ELR (cell line): ENCODE data around the gene CAST.

Experiments used
- DNase-seq: peaks from one replicate; pipeline ENCODE4 v3.0.0-alpha.2; 2015; ENCODE audit warnings: low read depth

Gene CAST

DNA sequence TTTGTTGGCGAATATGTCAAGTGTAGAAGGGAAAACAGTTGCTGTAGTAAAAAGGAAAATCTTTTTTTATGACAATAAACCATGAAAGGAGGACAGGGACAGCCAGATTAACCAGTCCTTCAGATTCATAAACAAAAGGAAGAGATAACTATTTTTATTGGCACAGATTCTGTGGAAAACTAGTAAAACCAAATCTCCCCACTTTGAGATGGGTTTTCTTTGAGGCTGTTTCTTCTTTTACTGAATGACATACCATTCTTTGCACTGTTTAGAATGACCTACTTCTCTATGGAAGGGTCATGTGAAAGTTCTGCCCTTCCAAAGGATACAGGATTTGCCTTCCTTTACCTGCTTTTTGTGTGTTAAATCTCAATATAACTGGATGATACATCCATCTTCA is 13.7 kb downstream of the CAST start:
- DNase-seq = no peak

DNA sequence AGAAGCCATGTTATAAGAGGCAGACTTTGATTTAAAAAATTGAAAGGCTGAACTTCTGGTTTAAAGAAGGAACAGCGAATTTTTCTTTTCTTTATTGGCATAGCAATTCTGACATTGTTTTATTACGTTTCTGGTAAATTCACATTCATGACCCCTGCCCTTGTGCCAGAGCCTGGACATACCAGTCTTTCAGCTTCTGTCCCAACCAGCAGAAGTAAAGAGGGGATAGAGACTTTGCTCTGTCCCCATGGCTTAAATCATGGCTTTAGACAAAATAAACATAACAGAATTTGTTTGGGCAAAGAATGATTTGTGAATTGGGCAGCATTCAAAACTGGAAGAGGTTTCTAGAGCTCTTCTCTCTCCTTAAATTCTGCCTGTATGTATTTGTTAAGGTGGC is 15.3 kb downstream of the CAST start:
- DNase-seq = no peak

DNA sequence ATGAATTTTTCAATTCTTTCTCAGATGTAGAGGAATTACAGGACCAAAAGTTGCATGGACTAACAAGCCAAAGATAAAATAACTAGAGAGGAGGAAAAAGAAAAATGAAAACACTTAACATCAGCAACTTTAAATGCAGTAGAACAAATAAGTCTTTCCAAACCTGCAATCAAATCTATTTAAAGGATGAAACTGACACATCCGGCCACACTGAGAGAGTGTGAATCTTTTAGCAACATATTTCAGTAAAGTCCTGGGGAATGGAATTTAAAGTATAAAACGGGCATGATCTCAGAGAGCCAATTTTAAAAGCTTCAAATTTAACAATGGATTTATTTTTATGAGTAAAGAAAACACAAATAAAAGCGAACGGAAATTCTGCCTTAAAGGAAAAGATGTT is 17.1 kb downstream of the CAST start:
- DNase-seq = no peak

DNA sequence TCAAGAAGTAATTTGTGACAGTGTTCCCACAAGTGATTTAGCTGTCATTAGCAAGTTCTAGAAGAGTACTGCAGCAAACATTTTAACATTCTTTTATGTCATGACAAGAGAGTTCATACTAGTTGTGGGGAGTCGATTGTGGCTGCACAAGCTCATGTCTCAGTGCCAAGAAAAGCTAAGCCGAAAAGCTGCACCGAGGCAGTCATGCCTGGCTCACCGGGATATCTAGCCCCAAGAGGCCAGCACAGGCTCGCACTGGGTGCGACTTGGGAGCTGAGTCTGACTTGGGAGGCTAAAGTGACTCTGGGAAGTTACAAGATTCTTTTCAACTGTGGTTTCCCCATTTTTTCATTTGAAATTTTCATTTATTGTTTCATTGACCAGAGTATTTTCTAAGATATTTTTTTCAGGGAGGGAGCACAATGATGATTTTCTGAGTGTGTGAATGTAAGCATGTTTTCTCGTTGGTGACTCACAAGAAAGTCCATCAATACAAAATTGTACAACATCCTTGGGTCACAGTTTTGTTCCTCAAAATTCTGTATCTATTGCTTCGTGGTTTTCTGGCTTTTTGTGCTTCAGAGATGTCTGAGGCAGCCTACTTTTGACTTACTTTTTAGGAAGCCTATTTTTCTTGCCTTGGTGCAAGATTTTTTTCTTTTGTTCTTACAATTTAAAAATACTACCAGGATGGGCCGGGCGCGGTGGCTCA is 18.7 kb downstream of the CAST start:
- no peak for DNase-seq

DNA sequence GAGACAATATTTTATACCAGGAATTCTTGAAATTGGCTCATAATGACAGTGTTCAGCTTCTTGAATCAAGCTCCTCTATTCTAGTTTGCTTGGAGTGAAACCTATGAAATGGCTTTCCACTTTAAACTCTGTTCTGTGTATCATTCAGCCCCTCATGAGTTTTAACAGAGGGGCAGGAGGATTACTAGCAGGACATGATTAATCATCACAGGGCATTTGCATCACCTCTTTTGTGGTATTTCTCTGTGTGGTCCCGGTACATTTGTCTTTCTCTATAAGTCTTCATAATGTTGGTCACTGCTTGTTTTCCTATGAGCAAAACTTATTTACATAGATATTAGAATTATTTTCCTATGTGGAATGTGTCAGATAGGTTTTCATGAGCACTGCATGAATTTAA is 21.2 kb downstream of the CAST start:
- peak; percentile 52 for DNase-seq

DNA sequence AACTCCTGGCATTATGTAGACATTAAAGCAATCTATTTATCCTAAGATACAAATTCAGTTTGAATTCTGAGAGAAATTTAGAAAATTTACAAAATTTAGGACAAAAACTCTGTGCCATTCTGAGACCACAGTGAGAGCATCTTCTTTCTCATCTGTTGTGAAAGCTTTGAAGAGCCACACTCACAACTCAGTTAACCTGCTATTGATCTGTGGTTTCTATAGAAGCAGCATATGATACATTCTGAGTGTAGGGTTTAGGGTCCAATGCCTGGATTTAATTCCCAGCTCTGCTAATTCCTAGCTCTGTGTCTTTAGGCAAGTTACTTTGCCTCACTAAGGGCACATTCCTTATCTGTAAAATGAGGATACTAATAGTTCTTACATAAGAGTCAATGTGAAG is 21.6 kb downstream of the CAST start:
- no peak for DNase-seq

DNA sequence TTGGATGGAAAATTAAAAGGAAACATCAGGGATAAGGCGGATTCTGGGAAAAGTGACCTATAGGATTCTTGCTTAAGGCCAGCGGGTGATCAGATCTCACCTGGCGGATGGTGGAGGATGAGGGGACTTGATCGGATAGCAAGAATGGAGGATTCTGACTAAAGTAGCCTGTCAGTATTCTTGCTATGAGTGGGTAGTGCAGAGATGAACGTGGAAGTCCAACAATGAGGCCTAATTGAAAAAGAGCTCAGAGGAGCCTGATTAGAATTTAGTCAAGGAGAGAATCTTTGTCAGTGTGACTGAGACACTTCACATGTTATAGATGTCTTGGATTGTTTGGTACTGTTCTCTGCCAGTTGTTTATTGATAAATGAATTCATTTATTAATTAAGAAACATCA is 24.9 kb downstream of the CAST start:
- no peak for DNase-seq

DNA sequence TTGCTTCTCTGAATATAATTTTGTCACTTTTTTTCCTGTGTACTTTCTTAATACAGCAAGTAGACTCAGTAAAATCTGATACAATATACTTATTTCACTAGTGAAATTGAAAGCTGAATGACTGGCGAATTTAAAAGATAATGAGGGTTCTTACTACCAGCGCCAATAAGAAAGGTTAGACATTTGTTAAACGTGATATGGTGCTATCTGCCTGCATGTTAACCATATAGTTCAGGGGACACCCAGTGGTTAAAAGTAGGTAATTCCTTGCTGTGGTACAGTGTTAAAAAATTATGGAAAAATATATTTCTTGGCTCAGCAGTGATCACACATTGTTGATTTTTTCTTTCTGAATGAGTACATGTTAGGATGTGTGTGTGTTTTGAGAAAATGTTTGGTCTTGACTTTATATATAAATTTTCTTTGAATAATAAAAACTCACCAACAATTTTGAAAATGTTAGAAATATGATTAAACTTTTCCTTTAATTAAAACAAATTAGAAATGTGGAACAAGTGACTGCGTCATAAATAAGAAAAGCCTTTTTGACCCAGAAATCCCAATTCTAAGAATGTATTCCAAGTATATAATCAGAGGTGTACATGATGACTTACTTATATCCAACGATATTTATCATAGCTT is 25.8 kb downstream of the CAST start:
- peak; percentile 79 for DNase-seq

DNA sequence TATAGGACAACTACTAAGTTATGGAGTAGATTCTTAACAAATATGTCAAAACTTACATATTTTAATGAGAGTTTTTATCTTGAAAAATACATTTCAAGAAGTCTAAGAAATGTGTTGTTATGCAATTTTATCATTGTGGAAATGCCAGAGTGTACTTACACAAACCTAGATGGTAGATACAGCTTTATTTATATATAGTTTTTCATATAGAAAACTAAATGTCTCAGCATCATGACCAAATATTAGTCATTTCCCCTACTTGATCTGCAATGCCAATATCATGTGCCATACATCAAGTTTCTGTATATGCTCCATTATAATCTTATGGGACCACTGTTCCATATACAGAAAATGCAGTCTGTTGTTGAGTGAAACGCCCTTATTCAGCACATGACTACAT is 28.7 kb downstream of the CAST start:
- peak; percentile 56 for DNase-seq

DNA sequence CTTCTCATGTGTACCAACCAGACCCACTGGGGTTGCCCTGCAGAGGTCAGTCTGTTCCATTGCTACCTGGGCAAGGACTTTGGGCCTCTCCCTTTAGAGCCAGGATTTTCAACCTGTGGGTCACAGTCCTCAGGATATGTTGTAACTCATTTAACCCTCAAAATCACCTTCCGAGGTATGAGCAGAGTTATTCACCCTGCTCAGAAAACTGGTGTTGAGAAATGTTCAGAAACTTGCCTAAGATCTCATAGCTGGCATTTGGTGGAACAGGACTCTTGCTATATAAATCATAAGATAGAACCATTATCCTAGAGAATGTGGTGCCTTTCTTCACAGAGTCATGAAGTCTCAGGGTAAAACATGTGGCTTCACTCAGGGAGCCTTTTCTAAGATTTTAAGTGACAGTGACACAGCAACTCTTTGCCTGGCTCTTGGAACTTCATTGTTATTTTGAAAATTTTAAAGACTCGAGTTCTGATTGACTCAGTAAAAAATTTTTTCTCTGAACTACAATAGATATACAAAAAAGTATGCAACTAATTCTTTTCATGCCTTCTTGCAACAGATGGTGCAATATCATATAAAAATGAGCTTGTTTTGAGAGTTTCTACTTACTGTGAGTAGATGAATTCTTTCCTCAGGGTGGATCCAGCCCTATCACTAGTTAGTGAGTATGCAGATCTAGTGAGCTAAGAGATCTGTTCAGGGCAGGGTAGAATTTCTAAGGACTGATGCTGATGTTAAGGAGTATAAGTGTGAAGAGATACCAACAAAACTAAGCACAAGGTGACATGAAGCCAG is 29.5 kb downstream of the CAST start:
- DNase-seq = no peak

DNA sequence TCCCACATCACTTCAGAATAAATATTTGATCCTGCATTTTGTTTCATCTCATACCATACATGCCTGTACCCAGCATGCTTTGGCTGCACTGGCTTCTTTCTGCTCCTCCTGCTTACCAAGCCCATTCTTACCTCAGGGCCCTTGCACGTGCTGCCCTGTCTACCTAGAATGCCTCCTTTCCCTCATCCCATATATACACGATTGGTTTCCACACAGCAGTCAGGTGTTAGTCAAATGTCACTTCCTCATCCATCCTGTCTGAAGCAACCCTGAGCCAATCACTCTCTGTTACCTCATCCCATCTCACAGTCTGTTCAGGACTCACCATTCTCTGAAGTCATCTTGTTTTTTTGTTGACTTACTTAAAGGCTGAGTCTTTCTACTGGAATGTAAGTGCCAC is 30.3 kb downstream of the CAST start:
- DNase-seq = peak; percentile 65

DNA sequence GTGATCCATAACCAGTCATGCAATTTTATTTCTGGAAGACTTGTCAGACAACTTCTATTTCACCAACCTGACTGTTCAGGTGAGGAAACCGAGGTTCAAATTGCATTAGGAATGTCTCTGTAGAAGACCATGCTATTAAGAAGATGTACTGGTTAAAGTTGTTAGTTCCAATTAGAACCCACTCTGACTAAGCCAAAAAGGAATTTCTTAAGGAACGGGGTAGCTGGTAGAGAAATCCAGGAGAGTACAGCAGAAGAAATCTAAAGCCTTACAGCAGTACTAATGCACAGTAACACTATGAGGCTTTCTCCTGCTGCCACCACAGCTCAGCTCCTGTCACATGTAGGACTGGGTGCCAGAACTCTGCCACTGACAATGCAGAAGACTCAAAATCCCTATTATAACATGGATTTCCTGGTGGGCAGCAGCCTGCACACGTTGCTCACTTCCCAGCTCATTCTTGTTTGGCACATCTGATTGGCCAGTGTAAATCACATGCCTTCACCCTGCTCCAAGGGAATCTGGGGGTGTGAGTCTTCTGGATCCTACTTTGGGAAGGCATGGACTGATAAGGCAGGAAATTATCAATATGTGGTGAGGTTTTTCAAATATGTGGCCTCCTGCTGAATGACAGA is 37.1 kb downstream of the CAST start:
- peak; percentile 58 for DNase-seq

DNA sequence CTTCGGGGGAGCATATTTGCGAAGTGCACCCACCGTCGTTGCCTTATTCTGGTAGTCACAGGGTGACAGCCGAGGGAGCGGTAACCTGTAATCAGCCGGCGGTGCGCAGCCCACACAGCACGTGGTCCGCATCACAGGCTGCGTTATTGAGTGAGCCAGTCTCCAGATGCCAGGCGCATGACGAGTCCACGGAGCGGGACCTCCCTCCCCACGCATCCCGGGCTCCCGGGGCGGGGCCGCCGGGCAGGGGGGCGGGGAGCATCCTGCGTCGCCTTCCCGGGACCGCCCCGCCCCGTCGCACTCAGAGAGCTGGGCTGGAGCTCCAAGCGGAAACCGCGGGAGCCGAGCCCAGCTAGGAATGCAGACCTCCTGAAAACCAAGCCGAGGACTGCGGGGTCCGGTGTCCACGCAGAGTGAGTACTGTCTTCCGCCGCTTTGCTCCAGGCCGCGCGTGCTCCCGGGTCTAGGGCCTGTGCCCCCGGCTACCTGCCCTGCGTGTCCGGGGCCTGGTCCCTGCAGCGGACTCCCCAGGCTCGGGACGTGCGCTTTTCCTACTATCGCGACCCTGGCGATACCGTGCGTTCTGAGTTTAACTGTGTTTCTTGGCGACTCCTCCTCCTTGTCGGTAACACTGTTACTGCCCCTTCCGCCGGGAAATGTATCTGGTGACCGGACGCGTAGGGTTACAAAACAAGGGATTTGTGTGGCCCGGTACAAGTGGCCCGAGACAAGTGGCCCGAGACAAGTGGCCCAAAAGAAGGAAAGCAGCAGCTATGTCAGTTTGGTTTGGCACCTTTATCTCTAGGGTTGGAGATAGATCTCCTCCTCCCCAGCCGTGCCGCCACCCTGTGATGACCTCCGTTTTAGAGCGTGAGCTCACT is 40.6 kb downstream of the CAST start:
- DNase-seq = peak; percentile 99

DNA sequence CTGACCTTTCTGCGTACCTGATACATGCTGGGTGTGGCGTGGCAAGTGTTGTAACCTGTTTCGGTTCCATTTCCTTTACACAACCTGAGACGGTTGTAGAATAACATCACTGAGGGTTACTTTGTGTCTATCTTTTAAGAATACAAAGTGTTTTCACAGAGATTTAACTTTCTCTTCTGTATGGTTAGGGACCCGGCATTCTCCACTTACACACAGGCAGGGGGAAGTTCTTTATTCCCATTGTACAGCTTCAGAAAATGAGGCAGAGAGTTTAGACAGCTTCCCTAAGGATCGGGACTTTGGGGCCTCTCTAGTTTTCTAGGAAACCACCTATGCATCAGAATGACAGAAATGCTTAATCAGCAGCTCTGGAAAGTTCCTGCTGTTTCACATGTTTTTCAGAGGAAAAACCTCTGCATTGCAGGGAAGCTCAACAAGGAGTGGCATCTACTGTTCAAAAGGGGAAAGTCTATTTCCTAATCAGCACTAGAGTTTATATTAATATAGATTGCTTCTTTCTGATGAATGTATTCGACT is 41.3 kb downstream of the CAST start:
- peak; percentile 41 for DNase-seq

DNA sequence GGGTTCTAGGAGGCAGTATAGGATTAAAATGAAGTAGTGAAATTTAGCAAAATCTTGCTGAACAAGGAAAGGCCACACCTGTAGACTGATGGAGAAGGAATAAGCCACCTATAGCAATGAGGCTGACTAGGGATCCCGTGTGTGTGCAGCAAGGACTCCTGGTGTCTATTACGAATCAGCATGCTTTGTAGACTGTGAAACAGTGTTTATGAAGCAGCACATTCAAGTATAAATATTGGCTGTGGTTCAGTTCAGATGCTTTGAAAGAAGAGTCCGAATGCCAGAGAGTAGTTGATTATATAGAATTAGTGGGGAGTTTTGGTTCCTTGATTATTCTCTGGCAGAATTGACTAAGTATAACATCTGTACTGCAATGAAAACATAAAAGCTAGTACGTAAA is 41.8 kb downstream of the CAST start:
- peak; percentile 20 for DNase-seq

DNA sequence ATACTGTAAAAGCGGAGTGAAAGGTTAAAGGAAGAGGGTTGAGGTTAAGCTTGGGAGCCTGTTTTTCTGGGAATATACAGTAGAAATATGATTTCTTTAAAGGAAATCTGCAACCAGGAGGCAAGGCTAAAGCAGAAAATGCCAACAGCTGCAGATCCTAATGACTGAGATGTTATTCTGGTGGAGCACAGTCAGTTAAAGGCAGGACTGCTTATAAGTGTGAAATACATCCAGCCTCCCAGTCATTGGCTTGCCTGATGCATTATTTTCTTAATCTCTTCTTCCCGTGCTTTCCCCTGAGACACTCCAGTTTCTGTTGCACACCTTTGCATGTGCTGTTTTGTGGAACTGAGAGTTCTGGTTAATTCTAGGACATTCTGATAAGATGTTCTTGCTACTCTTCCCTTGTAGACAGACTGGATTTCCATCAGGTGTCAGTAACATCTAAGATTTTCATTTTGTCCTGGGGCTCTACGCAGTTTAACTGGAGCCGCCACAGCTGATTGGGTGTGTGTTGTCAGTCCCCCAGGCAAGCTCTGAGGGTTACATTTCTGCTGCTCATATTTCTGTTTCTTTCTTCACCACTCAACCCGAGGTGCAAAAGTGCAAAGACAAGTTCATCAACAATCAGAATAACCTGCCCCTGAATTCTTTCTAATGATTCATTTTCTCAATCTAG is 44.4 kb downstream of the CAST start:
- DNase-seq = no peak

DNA sequence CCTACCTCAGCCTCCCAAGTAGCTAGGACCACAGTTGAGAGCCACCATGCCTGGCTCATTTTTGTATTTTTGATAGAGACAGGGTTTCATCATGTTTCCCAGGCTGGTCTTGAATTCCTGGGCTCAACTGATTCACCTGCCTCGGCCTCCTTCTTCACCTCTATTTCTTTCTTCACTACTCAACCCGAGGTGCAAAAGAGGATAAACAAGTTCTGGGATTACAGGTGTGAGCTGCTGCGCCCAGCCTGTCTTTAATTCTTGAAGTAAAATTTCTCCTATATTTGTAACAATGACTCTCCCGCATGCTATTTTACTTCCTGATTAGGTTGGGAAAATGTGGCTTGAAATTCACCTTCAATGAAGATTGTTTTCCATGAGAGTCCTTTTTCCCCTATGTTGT is 46.4 kb downstream of the CAST start:
- no peak for DNase-seq

DNA sequence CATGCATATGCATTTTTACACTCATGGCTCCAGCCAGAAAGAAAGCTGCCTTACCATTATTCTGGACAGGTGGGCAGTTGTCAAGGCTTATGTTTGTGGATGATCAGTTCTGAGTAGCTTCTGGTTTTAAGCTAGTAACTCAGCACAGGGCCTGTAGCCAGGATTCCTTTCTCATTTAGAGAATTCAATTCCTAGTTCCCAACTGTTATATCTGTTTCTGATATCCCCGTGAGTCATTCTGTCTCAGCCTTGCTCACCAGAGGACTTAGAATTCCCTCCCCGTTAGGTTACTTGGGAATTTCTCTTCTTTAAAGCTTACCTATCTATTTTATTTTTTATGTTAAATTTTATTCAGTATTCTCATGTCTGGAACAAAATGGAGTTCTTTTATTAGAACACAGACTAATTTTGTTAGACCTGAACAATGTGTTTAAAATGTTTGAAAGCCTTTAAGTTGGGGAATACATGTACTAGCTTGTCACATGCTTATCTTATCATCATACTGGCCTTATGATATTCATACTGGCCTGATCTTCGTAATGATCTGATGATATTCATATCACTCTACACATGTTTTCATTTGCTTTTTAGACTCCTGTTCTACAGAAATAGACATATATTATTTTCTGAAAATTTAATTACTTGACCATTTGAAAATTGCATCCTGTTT is 47.1 kb downstream of the CAST start:
- DNase-seq = peak; percentile 90

DNA sequence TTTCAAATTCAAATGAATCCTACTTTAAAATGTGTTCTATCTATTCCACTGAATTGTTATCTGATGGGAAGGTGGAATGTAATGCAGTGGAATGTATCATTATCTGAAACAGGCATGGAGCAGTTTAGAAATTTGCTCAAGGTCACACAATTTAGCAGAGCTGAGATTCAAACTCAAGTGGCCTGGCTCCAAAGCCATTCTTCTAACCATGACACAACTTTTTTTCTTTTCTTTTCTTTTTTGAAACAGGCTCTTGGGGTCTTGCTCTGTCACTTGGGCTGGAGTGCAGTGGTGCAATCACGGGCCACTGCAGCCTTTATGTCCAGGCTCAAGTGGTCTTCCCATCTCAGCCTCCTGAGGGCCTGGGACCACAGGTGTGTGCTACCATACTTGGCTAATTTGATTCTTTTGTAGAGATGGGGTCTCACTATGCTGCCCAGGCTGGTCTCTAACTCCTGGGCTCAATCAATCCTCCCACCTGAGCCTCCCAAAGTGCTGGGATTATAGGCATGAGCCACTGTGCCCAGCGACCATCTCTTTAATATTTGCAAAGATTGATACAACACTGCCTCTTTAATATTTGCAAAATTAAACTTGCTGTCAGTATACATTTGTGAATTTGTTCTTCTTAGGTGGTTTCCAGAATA is 50.0 kb downstream of the CAST start:
- DNase-seq = no peak

DNA sequence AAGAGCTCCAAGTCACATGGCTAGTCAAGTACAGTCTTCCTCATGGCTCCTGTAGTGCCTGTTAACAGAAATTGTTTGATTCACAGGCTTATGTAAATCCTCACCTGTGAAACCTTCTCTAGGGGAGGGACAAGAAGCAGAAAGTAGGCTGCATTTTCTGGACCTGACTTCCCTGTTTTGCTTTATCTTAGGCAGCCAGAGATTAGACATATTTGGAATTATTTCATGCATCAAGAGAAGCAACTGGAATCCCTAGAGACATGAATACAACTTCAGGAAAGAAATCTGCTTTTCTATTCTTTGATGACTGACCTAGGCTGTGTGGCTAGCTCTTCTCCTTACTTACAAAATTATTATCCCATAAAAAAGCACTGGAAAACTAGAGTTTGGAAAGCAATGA is 52.3 kb downstream of the CAST start:
- no peak for DNase-seq
